LNCAP (cell line): ENCODE results near the gene PYCR2.

Experiments used
- TF ChIP-seq, protein P1 (sequence below): fragments of 450-650 bp; IDR thresholded peaks from 2 replicates; pipeline ENCODE4 v1.5.1; 2017; ENCODE audit warnings: mild to moderate bottlenecking

Gene PYCR2

DNA sequence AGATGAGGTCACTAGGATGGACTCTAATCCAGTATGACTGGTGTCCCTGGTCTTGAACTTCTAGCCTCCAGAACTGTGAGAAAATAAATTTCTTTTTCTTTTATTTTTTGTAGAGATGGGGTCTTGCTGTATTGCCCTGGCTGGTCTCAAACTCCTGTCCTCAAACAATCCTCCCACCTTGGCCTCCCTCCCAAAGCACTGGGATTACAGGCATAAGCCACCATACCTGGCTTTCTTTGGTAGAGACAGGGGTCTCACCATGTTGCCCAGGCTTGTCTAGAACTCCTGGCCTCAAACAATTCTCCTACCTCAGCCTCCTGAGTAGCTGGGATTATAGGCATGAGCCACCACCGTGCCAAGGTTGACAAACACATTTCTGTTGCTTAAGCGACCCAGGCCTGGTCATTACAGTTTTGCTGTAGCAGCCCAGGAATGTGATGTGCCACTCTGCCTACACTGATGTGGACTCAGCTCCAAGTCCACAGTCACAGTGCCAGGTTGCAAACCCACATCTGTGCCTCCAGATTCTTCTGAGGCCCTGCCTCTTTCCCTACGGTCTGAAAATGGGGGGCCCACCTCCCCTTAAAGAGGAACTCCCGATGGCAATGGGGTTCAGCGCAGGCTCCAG is 15.9 kb downstream of the PYCR2 start:
- TF ChIP-seq, protein P1, sequence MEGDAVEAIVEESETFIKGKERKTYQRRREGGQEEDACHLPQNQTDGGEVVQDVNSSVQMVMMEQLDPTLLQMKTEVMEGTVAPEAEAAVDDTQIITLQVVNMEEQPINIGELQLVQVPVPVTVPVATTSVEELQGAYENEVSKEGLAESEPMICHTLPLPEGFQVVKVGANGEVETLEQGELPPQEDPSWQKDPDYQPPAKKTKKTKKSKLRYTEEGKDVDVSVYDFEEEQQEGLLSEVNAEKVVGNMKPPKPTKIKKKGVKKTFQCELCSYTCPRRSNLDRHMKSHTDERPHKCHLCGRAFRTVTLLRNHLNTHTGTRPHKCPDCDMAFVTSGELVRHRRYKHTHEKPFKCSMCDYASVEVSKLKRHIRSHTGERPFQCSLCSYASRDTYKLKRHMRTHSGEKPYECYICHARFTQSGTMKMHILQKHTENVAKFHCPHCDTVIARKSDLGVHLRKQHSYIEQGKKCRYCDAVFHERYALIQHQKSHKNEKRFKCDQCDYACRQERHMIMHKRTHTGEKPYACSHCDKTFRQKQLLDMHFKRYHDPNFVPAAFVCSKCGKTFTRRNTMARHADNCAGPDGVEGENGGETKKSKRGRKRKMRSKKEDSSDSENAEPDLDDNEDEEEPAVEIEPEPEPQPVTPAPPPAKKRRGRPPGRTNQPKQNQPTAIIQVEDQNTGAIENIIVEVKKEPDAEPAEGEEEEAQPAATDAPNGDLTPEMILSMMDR: no peak

DNA sequence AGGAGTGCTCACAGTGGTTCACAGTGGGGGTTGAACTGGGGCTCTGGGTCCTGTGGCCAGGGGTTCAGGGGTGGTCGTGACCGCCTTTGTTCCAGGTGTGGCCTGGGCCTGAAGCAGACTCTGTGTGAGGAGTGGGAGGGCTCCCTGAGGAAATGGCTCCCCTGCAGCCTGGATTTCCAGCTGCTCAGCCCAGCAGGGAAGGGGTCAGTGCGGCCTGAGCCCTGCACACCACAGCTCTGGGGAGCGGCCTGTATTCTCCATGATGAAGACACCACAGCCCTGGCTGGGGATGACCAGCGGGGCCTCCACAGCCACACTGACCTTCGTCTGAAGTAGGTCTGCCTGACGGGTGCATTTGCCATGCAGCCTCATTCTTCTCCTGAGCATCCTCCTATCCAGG is 16.7 kb downstream of the PYCR2 start:
- TF ChIP-seq, protein P1: no peak

DNA sequence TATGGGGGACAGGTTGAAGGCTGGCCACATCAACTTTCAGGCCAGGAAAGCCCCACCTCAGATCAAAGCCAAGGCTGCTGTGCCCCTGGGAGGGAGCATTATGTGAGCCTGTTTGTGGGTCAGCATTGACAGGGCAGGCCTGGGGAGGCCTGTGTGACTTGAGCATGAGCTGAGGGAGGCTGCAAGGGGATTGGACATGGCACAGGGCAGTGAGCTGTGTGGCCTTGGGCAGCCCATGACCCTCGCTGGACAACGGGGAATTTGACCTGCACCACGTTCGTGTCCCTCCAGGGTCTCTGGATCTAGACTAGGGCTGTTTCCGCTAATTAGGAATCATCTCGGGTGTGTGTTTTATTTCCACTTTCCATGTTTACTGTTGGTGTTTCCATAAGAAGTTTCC is 17.6 kb downstream of the PYCR2 start:
- TF ChIP-seq, protein P1: no peak

DNA sequence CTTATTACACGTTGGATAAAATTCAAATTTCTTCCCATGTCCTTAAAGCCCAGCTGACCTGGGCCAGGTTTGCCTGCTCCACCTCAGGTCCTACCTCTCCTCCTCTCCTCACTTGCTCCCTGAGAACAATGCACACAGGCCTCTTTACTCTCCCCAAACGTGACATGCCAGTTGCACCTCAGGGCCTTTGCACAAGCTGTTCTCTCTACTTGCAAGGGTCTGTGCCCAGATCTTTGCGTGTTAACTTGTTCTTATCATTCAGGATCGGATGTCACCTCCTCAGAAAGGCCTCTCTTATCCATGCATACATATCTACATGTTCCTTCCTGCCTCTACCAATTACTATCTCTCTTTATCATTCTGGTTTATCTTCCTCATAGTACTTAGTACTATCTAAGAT is 20.4 kb downstream of the PYCR2 start:
- TF ChIP-seq, protein P1: no peak

DNA sequence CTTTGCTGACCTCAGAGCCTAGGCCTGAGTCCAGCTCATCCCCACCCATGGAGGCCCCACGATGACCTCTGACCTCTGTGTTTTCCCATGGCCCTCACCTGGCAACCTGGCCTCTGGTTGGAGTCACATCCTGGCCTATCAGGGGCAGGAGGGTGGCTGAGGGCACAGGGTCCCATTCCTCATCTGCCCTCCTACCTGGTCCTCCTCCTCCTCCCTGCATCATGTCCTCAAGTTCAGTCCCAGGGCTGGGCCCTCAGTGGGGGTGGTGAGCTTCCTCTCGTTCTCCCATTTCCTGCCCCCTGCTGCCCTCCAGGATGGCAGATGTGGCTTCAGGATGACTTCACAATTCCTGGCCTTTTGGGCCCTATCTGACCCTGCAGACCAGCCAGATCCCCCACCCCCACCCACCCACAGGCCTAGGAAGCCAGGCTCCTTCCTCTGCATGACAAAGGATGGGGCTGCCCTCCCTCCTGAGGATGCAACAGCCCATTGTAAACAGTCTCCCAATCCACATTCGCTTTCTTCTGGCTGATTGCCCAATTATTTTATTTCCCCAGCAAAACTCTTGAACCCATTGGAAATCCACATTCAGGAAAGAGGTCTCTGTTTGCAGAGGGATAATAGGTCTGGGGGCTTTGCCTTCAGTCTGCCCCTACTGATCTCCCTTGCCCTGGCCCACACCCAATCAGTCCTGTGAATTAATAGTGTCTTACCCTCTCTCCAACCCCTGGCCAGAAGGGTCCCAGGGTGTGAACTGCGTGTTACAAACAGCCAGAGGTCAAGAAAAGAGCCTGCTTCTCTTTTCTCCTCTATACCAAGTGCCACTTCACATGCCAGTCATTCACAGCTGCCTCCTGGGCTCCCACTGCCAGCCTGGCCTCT is 24.8 kb downstream of the PYCR2 start:
- TF ChIP-seq, protein P1: no peak

GRCh38 chr1:225897595-225898514 is 26.2 kb downstream of the PYCR2 start:
- TF ChIP-seq, protein P1: no peak

DNA sequence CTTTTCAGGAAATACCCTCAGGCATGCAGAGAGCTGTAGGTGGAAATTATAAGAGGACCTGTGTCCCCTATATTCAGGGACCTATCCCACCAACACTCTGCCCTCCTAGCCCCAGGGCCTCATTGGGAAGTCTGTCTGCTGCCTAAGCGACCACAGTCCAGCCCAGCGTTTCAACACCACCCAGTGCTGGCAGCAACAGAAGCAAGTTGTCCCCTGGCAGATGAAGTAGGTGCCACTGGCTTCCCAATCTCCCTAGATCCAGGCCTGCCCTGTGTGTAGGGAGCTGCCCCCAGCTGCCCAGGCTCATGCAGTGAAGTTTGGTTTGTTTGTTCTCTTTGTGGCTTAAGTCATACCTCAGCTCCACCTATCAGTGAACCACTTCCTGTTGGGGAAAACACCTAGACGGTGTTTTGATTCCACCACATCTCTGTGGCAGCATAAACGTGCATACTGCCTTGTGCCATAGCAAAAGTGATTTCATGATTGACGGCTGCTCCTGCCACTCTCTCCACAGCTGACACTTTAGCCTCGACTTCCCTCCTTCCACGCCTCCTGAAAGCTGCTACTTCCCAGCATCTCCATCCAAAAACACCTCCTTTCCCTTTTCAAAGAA is 27.0 kb downstream of the PYCR2 start:
- TF ChIP-seq, protein P1: no peak
